ENCODE results near the gene PPP3CA.

PPP3CA gene

DNA sequence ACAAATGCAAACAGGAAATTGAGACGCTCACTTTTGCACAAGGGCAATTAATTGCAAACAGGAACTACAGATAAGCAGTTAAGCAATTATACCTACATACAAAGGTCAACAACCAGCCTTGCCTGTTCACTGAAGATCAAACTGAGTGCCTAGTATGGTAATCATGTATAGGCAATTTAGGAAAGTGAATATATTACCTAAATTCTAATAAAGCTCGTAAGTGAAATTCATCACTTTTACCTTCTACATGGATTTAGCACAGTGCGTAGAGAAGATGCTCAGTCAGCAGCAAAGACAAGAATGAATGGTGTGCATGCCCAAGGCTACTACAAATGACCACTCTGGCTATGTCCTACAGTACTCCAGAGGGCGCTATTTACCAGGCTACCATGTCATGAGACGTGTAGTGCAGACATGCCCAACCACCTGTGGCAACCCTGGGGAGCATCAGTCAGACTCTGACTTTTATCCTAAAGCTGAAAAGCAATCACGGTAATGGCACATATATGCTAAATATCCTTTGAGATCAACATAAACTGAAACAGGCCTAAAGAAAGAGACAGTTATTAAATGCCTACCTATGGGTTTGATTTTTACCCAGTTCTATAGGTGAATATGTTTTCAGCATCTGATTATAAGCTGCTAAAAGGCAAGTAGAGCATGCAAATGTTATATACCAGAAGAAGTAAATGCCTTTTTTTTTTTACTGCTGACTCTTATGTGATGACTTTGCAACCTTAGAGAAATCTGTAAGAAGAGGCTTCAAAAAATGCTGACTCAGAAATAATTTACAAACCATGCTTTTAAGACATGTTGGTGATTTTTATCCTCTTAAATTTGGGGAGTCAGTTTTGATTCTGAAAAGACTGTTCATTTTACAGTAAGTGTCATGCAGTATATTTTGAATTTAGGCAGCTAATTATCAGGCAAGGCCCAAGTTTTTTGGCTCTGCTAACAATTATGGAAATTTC lies 178.0 kb downstream of the PPP3CA start:
- peak; percentile 21 for DNase-seq

DNA sequence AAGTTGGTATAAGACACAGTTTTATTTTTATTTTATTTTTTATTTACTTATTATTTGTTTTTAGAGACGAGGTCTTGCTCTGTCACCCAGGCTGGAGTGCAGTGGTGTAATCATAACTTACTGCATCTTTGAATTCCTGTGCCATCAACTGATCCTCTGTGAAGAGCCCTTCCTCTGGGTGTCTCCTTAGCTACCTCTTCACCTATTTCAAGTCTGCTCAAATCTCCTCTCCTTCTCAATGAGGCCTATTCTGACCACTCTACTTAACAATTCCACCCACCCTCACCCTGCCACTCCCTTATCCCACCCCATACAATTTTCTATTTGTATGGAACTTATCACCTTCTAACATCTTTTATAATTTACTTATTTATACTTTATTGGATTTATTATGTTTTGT lies 183.4 kb downstream of the PPP3CA start:
- DNase-seq: no peak

DNA sequence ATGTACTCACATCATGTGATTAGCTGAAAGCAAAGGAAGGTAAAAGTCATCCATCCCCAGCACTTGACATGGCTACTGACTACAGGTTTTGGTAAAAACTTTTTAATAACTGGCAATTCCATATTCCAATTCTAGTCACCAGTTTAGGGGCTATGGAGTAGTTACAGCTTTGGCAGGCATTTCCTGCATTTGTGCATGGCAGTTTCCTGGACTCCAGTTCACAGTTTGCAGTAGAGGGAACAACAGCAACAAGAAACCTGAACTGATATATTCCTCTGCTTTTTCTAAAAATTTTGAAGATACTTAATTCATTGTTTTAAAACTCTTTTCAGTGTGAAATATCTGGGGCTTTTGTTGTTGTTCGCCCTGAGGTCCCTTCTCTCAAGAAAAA lies 184.3 kb downstream of the PPP3CA start:
- DNase-seq: no peak

DNA sequence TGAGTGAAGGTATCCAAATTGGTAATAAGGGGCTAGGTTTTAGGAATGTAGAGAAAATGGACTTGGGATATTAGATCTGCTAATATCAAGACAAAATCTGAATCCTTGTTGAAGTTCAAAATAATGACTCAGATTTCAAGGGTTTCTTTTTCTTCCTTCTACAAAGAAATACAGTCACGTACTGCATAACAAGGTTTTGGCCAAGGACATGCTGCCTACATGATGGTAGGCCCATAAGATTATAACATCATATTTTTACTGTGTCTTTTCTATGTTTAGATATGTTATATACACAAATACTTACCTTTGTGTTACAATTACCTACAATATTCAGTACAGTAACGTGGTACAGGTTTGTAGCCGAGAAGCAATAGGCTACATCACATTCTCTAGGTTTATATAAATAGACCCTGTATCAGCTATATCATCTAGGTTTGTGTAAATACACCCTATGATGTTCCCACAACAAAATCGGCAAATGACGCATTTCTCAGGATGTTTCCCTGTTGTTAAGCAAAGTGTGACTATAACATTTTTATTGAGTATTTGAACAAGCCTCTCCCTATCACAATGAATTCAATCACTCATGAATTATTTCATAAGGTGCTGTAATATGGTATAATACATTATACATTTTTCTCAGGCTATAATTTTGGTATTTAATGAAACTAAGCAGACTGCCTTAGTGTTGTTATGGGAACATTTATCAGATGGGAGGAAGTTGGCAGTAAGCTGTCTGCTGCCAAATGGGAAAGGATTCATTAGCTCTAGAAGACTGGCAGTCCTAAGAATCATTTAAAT lies 186.3 kb downstream of the PPP3CA start:
- no peak for DNase-seq

DNA sequence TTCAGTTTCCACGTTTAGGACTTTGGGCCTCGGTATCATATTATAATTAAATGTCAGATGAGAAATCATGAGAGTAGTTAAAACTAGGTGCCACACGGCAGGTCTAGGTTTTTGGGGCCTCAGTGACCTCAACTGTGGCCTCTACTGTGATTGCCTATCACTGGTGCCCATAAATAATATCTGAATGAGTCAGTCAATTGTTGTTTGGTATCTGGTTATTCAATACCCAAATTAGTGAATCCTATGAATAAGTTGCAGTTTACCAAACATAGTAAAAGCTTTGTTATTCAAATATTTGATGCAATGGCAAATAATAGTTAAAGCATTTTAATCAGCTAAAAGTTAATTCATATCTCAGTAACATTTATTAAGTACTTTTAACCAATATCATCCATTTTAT lies 188.8 kb downstream of the PPP3CA start:
- DNase-seq: no peak

DNA sequence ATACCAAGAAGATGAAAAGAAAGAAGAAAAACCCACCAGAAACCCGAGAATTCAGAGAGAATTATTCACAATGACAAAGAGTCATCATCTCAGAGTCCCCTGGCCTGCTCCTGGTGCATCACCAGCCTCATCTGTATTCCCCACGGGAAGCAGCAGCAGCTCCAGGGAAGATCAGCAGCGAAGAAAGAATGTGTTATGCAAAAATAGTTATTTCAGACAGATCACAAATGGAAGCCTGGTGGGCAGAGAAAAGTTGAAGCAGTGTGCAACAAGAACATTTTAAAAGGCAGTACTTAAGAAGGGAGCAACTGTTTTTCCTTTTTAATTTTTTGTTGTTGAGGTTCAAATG lies 189.2 kb downstream of the PPP3CA start:
- no peak for DNase-seq

DNA sequence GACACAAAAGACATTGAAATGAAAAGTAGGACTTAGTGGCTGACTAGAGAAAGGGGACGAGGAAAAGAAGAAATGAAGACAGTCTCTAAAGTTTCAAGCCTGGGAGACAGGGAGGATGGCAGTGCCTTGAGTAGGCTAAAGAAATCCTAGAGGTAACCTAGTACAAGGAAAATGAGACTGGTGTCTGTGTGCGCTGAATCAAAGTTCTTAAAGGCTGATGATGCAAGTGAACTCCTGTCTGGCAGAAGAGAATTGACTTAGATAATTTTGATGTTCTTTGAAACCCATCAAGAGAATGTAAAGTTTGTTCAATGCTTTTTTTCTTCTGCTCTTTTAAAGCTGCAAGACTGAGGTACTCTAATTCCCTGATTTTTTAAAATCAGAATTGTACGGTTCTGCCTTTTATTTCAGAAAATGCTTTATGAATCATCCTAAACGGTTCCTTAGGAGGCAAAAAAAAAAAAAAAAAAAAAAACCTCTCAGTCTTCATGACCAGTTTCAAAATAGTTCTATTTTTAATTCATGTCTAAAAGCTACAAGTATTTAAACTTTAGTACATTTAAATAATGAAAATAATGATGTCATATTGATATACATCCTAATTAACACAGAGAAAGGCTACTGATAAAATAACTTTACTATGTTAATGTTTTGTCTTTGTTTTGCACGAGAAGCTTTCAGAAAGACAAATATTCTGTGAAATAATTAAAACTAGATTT lies 189.8 kb downstream of the PPP3CA start:
- DNase-seq: no peak

DNA sequence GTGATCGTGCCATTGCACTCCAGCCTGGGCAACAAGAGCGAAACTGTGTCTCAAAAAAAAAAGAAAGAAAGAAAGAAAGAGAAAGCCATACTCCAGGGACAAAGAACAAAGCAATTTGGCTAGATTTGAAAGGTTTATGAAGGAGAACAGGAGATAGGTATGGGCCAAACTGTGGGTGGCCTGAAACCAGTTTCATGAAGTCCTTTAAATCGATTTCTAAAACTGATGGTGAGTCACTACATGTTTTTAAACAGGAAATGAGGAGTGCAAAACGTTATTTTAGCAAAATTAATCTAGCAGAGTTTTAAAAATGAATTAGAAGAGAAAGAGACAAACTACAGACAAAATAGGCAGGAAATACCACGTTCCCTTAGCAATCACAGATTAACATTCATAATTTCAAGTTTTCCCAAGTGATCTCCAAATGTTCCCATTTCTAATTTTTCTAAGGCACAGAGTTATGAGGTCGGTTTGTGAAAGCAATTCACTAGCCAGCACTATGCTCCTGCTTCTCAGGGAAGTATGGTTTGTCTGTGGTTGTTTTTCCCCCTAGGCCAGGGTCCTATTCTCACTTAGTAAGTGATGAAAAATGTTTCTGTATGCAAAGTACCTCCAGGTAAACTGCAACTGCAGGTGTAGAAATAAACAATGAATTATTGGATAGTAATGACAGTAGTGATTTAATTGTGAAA lies 190.6 kb downstream of the PPP3CA start:
- DNase-seq: no peak

DNA sequence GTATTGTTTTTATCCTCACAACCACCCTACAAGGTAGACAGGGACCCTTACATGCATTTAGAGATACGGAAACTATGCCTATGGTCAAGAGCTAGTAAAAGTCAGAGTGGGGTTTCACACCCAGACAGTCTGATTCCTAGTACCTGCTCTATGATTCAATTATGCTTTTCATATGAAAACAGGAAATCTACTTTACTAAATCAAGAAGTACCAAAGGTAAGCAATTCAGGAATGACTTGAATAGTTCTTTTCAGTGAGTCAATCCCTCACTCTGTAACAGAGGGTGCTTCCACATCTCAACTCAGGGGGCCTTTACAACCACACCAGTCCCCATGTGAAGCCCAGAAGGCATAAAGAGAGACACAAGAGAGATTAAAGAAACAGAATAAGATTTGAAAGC lies 191.4 kb downstream of the PPP3CA start:
- DNase-seq: no peak

DNA sequence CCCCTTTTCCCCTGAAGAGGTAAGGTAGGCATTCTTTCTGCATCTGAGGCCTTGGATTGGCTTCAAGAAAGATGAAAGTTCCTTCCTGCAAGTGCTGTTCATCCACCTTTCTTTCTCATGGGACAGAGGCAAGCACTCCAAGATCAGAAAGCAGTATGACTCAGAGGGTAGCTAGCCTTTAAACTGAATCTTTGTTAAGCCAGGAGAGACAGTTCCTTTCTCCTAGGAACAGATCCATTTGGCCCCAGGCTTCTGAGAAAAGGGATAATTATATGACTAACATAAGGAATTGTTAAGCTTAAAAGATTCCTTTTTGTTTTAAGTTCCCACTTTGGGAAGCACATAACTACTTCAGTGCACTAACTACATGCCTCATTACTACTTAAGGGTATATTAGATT lies 192.0 kb downstream of the PPP3CA start:
- DNase-seq: no peak

DNA sequence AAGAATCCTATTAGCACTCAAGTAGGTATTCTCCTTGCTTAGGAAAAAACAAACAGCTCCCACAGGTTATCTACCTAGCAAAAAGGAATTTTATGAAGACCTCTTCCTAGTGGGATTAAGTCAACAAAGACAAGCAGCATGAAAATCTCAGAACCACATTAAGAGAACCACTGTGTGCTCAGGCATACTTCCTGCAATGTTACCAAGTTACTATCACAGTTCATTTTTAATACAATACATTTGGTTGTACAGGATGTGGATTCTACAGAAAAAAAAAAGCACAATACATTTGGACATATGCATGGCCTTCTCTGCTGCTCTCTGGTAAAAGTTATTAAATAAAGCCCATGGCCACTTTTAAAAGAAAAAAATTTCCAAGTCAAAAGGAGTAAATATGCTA lies 193.7 kb downstream of the PPP3CA start:
- no peak for DNase-seq

DNA sequence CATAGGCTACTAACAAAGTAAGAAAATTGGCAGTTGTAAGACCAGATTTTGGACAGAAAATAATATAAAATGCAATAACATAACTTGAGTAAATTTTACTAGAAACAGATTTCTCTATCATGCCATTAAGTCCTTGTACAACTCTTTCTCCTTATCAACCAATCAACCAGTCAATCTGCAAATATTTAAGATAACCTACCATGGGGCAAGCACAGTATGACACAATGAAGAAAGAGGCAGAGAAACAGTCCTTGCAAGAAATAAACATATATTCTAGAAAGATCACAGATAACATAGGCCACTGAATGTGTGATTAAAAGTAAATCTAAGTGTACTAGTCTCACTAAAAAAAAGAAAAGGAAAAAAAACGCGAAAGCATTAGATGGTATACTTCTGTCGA lies 194.8 kb downstream of the PPP3CA start:
- no peak for DNase-seq

DNA sequence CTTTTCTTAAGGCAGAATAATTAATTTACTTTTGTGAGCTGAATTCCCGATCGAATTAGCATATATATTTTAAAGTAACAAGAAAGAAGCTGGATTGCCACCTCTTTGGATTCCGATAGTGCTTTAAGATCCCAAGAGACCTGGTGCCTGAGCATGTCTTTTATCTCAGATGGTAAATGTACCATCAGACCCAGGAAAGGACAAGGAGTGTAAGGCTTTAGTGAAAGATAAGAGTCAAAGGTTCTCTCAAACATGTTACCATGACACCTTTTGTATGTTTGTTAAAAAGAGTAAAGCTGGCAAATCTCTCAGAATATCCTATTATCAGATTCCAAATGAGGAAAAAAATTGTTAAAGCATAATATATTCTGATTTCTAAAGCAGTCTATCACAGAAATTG lies 198.8 kb downstream of the PPP3CA start:
- DNase-seq: no peak

DNA sequence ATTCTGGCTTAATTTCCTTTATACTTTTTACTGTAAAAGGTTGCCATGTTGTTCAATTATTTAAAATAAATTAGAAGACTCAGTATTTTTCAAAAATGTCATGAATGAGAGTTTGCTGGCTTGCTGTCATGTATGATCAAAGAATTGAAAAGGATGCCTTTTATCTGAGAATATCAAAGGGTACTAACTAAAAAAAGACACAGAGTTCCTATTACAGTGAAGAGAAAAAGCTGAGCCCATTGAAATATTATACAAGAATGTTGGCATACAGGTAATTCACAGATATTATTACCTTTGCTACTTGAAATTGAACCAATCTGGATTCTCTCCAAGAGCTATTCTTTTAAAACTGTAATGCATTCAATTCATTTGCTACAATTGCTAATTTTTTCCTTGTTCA lies 200.0 kb downstream of the PPP3CA start:
- no peak for DNase-seq

DNA sequence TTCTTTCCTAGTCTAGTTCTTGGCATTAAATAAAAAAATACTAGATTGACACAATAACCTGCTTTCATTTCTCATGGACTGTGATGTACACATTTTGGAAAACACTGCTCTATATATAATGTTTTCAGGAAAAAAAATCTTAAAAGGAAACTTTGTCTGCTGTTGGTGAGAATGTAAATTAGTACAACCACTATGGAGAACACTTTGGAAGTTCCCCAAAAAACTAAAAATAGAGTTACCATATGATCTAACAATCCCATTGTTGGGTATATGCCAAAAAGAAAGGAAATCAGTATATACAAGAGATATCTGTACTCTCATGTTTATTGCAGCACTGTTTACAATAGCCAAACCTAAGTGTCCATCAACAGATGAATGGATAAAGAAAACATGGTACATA lies 202.3 kb downstream of the PPP3CA start:
- no peak for DNase-seq

DNA sequence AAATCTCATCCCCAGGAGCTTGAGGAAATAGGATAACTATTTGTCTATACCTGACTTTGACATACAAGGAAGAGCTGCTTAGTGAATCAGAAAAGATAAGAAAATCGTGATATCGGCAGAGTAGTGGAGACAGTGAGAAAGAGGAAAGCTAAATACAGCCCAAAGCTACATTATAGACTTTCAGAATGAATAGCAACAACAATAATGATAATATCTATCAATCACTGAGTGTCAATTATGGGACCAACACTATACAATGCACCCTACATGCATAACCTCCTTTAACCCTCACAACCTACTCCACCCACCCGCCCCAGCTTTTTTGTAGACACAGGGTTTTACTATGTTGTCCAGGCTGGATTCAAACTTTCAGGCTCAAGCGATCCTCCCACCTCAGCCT lies 205.1 kb downstream of the PPP3CA start:
- no peak for DNase-seq

DNA sequence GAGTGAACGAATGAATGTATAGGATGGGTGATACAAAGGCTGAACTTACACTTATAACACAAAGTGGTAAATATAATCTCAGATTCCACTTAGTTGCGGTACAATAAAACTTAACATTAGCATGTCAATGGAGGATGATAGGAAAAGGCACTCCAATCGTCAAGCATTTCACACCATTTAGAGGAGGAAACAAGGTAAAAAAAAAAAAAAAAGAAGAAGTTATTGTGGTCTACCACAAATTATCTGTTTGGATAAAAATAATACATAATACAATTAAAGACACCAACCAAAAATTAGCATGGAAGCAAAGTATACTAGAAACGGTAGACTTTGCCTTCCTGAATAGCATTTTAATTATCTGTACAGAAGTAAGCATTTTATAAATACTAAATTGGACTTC lies 205.5 kb downstream of the PPP3CA start:
- DNase-seq: no peak

DNA sequence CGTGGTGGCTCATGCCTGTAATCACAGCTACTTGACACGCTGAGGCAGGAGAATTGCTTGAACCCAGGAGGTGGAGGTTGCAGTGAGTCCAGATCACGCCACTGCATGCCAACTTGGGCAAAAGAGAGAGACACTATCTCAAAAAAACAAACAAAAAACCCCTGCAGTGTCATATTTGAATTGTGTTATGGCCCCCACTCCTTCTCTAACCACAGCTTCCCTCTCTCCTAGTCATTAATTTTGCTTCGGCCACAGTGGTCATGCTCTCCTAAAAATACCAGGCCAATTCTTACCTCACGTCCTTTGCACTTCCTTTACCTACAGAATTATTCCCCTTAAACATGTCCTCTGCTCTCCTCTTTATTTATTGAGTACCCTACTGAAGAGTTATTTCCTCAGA lies 206.1 kb downstream of the PPP3CA start:
- DNase-seq: no peak

DNA sequence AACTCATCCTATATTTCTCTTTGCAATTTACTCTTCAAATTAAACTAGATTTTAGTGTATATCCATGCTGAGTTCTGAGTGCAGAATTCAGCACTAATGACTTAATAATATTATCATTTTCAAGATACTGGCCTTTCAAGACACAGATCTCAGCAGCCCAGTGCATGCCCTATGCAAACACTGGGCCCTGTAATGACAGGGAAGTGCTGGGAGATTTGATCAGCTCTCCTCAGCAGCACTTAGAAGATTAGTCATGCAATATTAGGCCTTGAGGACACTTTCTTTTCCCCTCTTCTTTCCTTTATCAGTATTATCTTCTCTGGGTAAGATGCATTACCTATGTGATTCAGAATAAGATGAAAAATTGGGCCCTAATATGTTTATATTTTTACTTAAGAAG lies 207.1 kb downstream of the PPP3CA start:
- no peak for DNase-seq

DNA sequence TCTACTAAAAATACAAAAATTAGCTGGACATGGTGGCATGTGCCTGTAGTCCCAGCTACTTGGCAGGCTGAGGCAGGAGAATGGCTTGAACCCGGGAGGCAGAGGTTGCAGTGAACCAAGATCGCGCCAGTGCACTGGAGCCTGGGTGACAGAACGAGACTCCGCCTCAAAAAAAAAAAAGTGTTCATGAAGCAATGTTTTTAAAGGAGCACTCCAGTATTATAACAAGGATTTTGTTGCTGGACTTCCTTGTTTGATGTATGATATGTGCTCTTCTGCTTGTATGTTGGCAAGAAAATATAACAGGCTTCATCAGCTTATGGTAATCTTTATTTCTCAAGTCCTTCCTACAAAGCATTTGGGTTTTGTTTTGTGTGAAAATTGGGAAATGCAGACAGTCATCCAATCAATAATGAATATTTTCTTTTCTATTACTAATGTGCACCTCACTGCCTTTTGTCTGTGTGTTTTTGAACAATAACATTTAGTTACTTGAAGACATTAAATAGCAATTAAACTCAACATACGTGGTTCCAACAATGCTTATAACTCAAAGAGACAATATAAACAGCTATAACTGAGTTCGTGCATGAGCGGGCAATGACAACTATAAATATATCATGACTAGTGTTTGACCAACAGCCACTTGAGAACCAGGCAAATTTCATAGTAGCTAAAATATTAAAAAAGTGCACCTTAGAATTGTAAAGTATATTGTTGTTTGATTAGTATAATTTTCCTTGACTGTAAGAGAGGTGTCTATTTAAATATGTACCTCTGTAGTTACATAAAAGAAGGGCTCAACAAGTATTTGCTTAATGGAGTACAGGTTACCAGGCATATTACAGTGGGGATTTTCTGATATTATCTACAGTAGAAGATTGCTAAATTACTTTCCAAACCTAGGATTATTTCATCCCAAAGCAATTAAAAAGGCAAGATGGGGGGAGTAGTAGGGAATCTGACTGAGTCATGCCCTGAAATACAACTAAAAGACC lies 210.7 kb downstream of the PPP3CA start:
- DNase-seq: peak; percentile 78

DNA sequence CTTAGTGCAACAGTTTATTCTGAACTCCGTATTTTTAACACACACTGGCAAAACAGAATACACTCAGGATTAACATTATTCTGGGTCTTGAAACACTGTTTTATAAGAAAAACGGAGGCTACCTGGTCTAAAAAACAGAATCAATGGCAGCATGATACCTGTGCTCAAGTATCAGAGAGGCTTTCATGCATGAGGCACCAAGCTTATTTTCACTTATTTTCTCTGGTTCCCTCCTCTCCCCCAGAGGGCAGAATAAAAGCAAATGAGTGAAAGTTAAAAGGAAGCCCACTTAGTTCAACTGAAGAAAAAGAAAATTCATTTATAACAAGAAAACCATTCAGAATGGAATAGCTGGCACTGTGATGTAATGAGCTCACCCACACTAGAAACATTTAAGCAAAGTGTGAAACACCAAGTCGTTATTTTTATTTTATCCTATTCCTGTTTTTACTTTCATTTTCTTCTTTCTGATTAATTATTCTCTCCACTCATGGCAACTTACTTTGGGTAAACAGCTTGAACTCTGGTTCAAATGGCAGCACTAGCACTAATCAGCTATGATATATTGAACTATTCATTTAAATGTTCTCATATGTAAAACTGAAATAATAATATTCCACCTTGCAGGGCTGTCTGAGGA lies 211.8 kb downstream of the PPP3CA start:
- DNase-seq: no peak
